Left lung (tissue), 10 donors: ENCODE data around the gene EHBP1. TPM values are rescaled to one million over a fixed set of nuclear protein-coding genes. Genes with fewer than 3 reads are reported as not detected.

Source experiments
- ATAC-seq: fragments of 200-7000 bp; cut with Tn5 transposase; one replicate; pipeline ENCODE4 v1.9.1; 2020; ENCODE audit warnings: moderate library complexity
- DNase-seq, 4 donors: peaks; one replicate each; pipeline ENCODE4 v3.0.0-alpha.2; 2013 to 2020
- H3K27ac ChIP-seq, 2 donors: fragments of 200-600 bp; sonication (generic) in 1 of 2; one replicate each; pipeline versions ENCODE4 v1.5.0 to v1.8.0; 2020 to 2021
- H3K27me3 ChIP-seq, 2 donors: fragments of 200-600 bp; sonication (generic) in 1 of 2; one replicate each; pipeline versions ENCODE4 v1.5.0 to v1.8.0; 2020 to 2021
- H3K36me3 ChIP-seq, 2 donors: fragments of 200-600 bp; sonication (generic) in 1 of 2; one replicate each; pipeline versions ENCODE4 v1.5.0 to v1.8.0; 2020 to 2021
- H3K4me1 ChIP-seq, 2 donors: fragments of 200-600 bp; one replicate each; pipeline ENCODE4 v1.8.0; 2021
- H3K4me3 ChIP-seq, 2 donors: fragments of 200-600 bp; sonication (generic) in 1 of 2; one replicate each; pipeline versions ENCODE4 v1.5.0 to v1.8.0; 2020 to 2021; ENCODE audit warnings: mild to moderate bottlenecking in 1 of 2
- H3K9me3 ChIP-seq, 2 donors: fragments of 200-600 bp; sonication (generic) in 1 of 2; one replicate each; pipeline versions ENCODE4 v1.5.0 to v1.8.0; 2020 to 2021
- intact Hi-C, 2 donors: fragments of 100-400 bp; cut with DNase I; formaldehyde crosslinking; loops; one replicate each; pipeline versions ENCODE4 v1.11.2 to v1.14.2; 2022
- polyA plus RNA-seq, 6 donors: library from polyadenylated mRNA; unstranded; fragments of 120-200 nt; gene quantifications; one replicate each; pipeline ENCODE4 v1.2.1, GENCODE V29; 2013; ENCODE audit not compliant: insufficient read length in 6 of 6
- total RNA-seq, 2 donors: library from RNA; stranded (reverse); fragmentation: NEBNext Ultra II Directional; extraction: Animal tissue kit (Norgen Biotek cat#: 25700); gene quantifications; one replicate each; pipeline ENCODE4 v1.2.1, GENCODE V29; 2021
- TF ChIP-seq, protein P1 (sequence below), 2 donors: fragments of 200-600 bp; sonication (generic) in 1 of 2; IDR thresholded peaks; one replicate each; pipeline versions ENCODE4 v1.5.0 to v1.8.0; 2021; ENCODE audit warnings: antibody characterized with exemption in 2 of 2
- donor health status: DM: no; HTN: yes; CAD: no.
- donor health status: DM: no; HTN: no; CAD: no.

The EHBP1 gene
- total and polyA plus RNA-seq, 8 donors: 35.4 to 48.9 (median 38.9) TPM

GRCh38 chr2:63053081-63053888 lies 347.8 kb downstream of the EHBP1 start:
- Histone ChIP-seq H3K4me3 (no peak overlapping the region), H3K36me3 (no peaks in the 10 kb centered on the region), H3K9me3 (no peaks in the 10 kb centered on the region), H3K27ac (no peak overlapping the region), H3K27me3 (peaks cover 98 to 100% of the 10 kb centered on the region in 2 donors), H3K4me1 (peaks cover 30 to 88% of the 10 kb centered on the region in 2 donors)
- ATAC-seq: no peak
- intact Hi-C loops: no loop called here
- DNase-seq: no peak
- TF ChIP-seq, protein P1, sequence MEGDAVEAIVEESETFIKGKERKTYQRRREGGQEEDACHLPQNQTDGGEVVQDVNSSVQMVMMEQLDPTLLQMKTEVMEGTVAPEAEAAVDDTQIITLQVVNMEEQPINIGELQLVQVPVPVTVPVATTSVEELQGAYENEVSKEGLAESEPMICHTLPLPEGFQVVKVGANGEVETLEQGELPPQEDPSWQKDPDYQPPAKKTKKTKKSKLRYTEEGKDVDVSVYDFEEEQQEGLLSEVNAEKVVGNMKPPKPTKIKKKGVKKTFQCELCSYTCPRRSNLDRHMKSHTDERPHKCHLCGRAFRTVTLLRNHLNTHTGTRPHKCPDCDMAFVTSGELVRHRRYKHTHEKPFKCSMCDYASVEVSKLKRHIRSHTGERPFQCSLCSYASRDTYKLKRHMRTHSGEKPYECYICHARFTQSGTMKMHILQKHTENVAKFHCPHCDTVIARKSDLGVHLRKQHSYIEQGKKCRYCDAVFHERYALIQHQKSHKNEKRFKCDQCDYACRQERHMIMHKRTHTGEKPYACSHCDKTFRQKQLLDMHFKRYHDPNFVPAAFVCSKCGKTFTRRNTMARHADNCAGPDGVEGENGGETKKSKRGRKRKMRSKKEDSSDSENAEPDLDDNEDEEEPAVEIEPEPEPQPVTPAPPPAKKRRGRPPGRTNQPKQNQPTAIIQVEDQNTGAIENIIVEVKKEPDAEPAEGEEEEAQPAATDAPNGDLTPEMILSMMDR (IDR thresholded peaks at IDR 0.05): no peak

GRCh38 chr2:63053889-63054602 lies 348.5 kb downstream of the EHBP1 start:
- no peak for DNase-seq
- H3K36me3 ChIP-seq: no peaks in the 10 kb centered on the region
- intact Hi-C loops: no loop called here
- ATAC-seq: no peak
- peaks cover 98 to 100% of the 10 kb centered on the region in 2 donors for H3K27me3 ChIP-seq
- TF ChIP-seq, protein P1 (IDR thresholded peaks at IDR 0.05): no peak
- H3K9me3 ChIP-seq: no peaks in the 10 kb centered on the region
- peak overlapping the region in 1 of 2 donors; percentile 22 for H3K4me3 ChIP-seq
- H3K27ac ChIP-seq: no peak overlapping the region
- H3K4me1 ChIP-seq: peaks cover 36 to 88% of the 10 kb centered on the region in 2 donors

- no peaks in the 10 kb centered on the region for H3K36me3 ChIP-seq
- no peak for DNase-seq
- intact Hi-C loops: no loop called here
- peaks cover 98 to 100% of the 10 kb centered on the region in 2 donors for H3K27me3 ChIP-seq
- peaks cover 37 to 88% of the 10 kb centered on the region in 2 donors for H3K4me1 ChIP-seq
- TF ChIP-seq, protein P1 (IDR thresholded peaks at IDR 0.05): no peak
- H3K27ac ChIP-seq: no peak overlapping the region
- ATAC-seq: no peak
- no peaks in the 10 kb centered on the region for H3K9me3 ChIP-seq
- no peak overlapping the region for H3K4me3 ChIP-seq
Measured at GRCh38 chr2:63054841-63055225, 349.3 kb downstream of the EHBP1 start.

GRCh38 chr2:63055226-63056106 lies 350.0 kb downstream of the EHBP1 start:
- ATAC-seq (no peak), DNase-seq (peak in 1 of 4 donors; percentile 23)
- Histone ChIP-seq H3K4me1 (peaks cover 33 to 84% of the 10 kb centered on the region in 2 donors), H3K27ac (no peak overlapping the region), H3K27me3 (peaks cover 98 to 100% of the 10 kb centered on the region in 2 donors), H3K9me3 (no peaks in the 10 kb centered on the region), H3K36me3 (no peaks in the 10 kb centered on the region), H3K4me3 (no peak overlapping the region)
- intact Hi-C loops: no loop called here
- TF ChIP-seq, protein P1 (IDR thresholded peaks at IDR 0.05): no peak
